ENCODE results near the gene SAMD4B.

DNA sequence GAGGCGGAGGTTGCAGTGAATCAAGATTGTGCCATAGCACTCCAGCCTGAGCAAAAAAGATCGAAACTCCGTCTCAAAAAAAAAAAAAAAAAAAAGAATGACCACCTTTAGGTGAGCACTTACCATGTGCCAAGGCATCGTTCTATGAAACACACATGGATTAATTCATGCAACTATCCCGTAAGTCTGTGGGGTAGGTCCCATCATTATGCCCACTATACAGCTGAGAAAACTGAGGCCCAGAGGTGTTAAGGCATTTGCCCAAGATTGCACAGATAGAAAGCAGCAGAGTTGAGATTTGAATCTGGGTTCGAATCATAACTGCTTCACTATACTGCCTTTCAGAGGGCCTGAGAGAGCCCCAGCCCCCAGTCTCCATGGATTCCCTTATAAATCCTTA lies 8.7 kb upstream of the SAMD4B start:
- TF ChIP-seq, protein P1, sequence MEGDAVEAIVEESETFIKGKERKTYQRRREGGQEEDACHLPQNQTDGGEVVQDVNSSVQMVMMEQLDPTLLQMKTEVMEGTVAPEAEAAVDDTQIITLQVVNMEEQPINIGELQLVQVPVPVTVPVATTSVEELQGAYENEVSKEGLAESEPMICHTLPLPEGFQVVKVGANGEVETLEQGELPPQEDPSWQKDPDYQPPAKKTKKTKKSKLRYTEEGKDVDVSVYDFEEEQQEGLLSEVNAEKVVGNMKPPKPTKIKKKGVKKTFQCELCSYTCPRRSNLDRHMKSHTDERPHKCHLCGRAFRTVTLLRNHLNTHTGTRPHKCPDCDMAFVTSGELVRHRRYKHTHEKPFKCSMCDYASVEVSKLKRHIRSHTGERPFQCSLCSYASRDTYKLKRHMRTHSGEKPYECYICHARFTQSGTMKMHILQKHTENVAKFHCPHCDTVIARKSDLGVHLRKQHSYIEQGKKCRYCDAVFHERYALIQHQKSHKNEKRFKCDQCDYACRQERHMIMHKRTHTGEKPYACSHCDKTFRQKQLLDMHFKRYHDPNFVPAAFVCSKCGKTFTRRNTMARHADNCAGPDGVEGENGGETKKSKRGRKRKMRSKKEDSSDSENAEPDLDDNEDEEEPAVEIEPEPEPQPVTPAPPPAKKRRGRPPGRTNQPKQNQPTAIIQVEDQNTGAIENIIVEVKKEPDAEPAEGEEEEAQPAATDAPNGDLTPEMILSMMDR (IDR thresholded peaks at IDR 0.05; ENCODE audit: insufficient read depth, low read length): no peak
- no peak for TF ChIP-seq POLR2AphosphoS5 (IDR thresholded peaks at IDR 0.05; ENCODE audit: low read depth)

All from HL-60 (cell line).